Thymus (tissue), 11 donors: Measurements from ENCODE around the gene TTLL13. TPM values are rescaled to one million over a fixed set of nuclear protein-coding genes. Genes with fewer than 3 reads are reported as not detected.

ENCODE experiments used
- DNase-seq, 9 donors: peaks; one replicate each; pipeline ENCODE4 v3.0.0-alpha.2; 2013; ENCODE audit warnings: low spot score in 9 of 9, low read depth in 6 of 9, missing footprints in 1 of 9
- H3K27ac ChIP-seq, 2 donors: one replicate each; pipeline ENCODE4 v1.5.1; 2013; ENCODE audit warnings: control low read depth in 1 of 2, low read depth in 1 of 2, low read length in 1 of 2, mild to moderate bottlenecking in 1 of 2, moderate library complexity in 1 of 2
- H3K27me3 ChIP-seq, 2 donors: one replicate each; pipeline ENCODE4 v1.5.1; 2013; ENCODE audit warnings: low read length in 1 of 2; ENCODE audit not compliant: control insufficient read depth in 2 of 2, insufficient read depth in 1 of 2
- H3K36me3 ChIP-seq, 2 donors: one replicate each; pipeline ENCODE4 v1.5.1; 2013; ENCODE audit warnings: low read length in 1 of 2, mild to moderate bottlenecking in 1 of 2, moderate library complexity in 1 of 2; ENCODE audit not compliant: control insufficient read depth in 2 of 2, insufficient read depth in 2 of 2
- H3K4me1 ChIP-seq, 2 donors: one replicate each; pipeline ENCODE4 v1.5.1; 2013; ENCODE audit warnings: low read length in 2 of 2; ENCODE audit not compliant: control insufficient read depth in 2 of 2, insufficient read depth in 2 of 2
- H3K4me3 ChIP-seq, 2 donors: one replicate each; pipeline ENCODE4 v1.5.1; 2013; ENCODE audit warnings: low read length in 2 of 2, control low read depth in 1 of 2, mild to moderate bottlenecking in 1 of 2
- H3K9me3 ChIP-seq, 2 donors: one replicate each; pipeline ENCODE4 v1.5.1; 2013; ENCODE audit warnings: low read length in 1 of 2, mild to moderate bottlenecking in 1 of 2; ENCODE audit not compliant: control insufficient read depth in 2 of 2, insufficient read depth in 1 of 2
- WGBS: extraction: QIAGEN DNeasy Blood & Tissue Kit; methylation state at CpG from one replicate; pipeline ENCODE4 v1.1.7; 2013; 5-methylcytosine and 5-hydroxymethylcytosine counted together
- polyA plus RNA-seq: library from polyadenylated mRNA; stranded (reverse); fragments of 200-250 nt; gene quantifications from one replicate; pipeline ENCODE4 v1.2.3, GENCODE V29; 2013
- total RNA-seq: library from RNA; stranded (reverse); fragments of 120-200 nt; gene quantifications from one replicate; pipeline ENCODE4 v1.2.4, GENCODE V29; 2013
- donor health status: healthy.

TTLL13 gene
- total and polyA plus RNA-seq, 2 donors = 0.14 to 0.32 TPM

GRCh38 chr15:90213122-90213817 lies 36.1 kb upstream of the TTLL13 start:
- no peak for DNase-seq
- 88% methylated on average over 12 of the region's 12 CpGs for WGBS
- H3K27me3 ChIP-seq = no peaks in the 10 kb centered on the region
- peak overlapping the region; percentile 17 to 55 for H3K27ac ChIP-seq
- no peak overlapping the region for H3K4me3 ChIP-seq
- no peaks in the 10 kb centered on the region for H3K9me3 ChIP-seq
- H3K36me3 ChIP-seq = peaks cover 24 to 27% of the 10 kb centered on the region in 2 donors
- peaks cover 0 to 39% of the 10 kb centered on the region in 2 donors for H3K4me1 ChIP-seq

GRCh38 chr15:90213818-90214204 lies 35.5 kb upstream of the TTLL13 start:
- Histone ChIP-seq H3K9me3 (no peaks in the 10 kb centered on the region), H3K4me3 (no peak overlapping the region), H3K4me1 (peaks cover 0 to 41% of the 10 kb centered on the region in 2 donors), H3K27me3 (no peaks in the 10 kb centered on the region), H3K36me3 (peaks cover 25 to 28% of the 10 kb centered on the region in 2 donors), H3K27ac (no peak overlapping the region)
- DNase-seq = no peak
- 43% methylated on average over 11 of the region's 11 CpGs for WGBS

DNA sequence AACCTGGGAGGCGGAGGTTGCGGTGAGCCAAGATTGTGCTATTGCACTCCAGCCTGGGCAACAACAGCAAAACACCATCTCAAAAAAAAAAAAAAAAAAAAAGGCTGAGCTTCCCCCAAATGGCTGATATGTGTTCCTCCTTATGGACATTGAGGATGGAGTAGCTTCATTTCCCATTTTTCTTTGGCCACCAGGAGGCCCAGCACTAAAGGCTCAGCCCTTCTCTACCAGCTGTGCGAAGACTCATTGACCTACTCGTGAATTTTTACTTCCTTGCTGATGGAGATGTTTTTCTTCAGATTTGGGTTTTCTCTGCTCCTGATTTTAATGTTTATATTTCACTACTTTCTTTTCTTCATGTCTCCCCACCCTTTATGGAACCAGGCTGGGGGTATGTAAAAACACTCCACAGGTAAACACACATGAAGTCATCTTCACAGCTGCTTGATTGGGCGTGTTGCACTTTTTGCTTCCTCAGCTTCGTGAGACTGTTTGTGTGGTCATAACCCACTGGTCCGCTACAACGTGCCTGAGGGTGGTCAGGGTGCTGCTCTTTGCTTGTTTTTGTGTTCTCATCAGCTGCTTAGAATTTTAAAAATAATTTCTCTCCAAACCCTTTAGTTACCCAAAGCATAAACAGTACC lies 34.7 kb upstream of the TTLL13 start:
- H3K27me3 ChIP-seq = no peaks in the 10 kb centered on the region
- H3K36me3 ChIP-seq = peaks cover 21 to 26% of the 10 kb centered on the region in 2 donors
- H3K4me1 ChIP-seq = peaks cover 0 to 49% of the 10 kb centered on the region in 2 donors
- H3K27ac ChIP-seq = no peak overlapping the region
- DNase-seq = no peak
- 91% methylated on average over 8 of the region's 8 CpGs for WGBS
- H3K9me3 ChIP-seq = no peaks in the 10 kb centered on the region
- no peak overlapping the region for H3K4me3 ChIP-seq

DNA sequence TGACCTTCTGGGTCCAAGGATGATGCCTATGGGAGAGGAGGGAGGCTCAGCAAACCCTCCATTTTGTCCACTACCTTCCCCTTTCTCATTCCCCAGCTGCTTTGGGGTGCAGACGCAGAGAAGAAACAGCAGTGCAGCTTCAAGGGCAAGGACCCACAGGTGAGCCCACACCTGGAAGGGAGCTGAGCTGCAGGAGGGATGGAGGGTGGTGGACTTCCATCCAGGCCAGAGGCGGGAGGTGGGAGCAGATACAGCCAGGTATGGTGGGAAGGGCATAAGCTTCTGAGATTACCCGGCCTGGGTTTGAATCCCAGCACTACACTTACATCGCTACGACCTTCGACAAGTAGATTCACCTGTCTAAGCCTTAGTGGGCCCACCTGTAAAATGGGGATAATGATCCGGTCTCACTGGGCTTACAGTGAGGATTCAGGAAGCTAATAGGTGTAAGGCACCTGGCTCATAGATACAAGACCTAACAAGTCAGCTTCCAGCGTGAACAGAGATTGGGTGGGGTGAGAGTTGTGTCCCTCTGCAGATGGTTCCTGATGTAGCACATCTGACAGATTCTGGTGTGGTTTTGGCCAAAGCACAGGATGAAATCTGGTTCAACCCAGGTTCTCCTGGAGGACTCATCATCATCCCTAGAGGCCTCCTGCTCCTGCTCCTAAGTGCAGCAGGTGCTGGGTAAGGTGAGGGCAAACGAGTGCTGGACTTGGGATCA lies 31.5 kb upstream of the TTLL13 start:
- Histone ChIP-seq H3K4me3 (no peak overlapping the region), H3K27ac (peak overlapping the region in 1 of 2 donors; percentile 26), H3K4me1 (peaks cover 0 to 33% of the 10 kb centered on the region in 2 donors), H3K27me3 (no peaks in the 10 kb centered on the region), H3K9me3 (no peaks in the 10 kb centered on the region), H3K36me3 (peaks cover 18 to 30% of the 10 kb centered on the region in 2 donors)
- 98% methylated on average over 9 of the region's 9 CpGs for WGBS
- no peak for DNase-seq

GRCh38 chr15:90219421-90220141 lies 29.8 kb upstream of the TTLL13 start:
- peaks cover 34 to 43% of the 10 kb centered on the region in 2 donors for H3K36me3 ChIP-seq
- WGBS = 65% methylated on average over 17 of the region's 17 CpGs

DNA sequence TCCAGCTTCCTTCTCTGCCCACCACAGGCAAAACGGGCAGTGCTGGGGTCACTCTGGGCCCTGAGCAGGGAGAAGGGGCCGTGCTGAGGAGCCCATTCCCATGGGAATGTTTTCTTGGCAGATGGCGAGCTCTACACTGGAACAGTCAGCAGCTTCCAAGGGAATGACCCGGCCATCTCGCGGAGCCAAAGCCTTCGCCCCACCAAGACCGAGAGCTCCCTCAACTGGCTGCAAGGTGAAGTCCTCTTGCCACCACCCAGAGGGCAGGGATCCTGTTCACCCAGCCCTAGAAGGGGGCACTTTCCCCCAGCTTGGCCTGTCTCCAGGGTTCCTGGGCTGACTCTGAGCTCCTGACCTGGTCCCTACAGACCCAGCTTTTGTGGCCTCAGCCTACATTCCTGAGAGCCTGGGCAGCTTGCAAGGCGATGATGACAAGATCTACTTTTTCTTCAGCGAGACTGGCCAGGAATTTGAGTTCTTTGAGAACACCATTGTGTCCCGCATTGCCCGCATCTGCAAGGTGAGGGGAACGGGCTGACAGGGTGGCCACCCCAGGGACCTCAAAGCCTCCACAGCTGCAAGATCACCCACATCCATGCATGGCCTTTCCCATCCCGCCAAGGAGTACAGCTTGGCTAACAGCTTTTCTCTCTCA lies 28.0 kb upstream of the TTLL13 start:
- WGBS = 85% methylated on average over 14 of the region's 14 CpGs
- Histone ChIP-seq H3K9me3 (no peaks in the 10 kb centered on the region), H3K27ac (no peak overlapping the region), H3K4me3 (no peak overlapping the region), H3K27me3 (no peaks in the 10 kb centered on the region), H3K36me3 (peaks cover 47 to 56% of the 10 kb centered on the region in 2 donors), H3K4me1 (peaks cover 0 to 22% of the 10 kb centered on the region in 2 donors)
- peak in 1 of 9 donors; percentile 43 for DNase-seq

More at GRCh38 chr15:90219421-90220141, 29.8 kb upstream of the TTLL13 start:
- Histone ChIP-seq H3K27me3 (no peaks in the 10 kb centered on the region), H3K9me3 (no peaks in the 10 kb centered on the region), H3K27ac (no peak overlapping the region), H3K4me3 (no peak overlapping the region), H3K4me1 (peaks cover 0 to 22% of the 10 kb centered on the region in 2 donors)
- DNase-seq = peak in 4 of 9 donors; percentile 49 to 79 (median 68)

DNA sequence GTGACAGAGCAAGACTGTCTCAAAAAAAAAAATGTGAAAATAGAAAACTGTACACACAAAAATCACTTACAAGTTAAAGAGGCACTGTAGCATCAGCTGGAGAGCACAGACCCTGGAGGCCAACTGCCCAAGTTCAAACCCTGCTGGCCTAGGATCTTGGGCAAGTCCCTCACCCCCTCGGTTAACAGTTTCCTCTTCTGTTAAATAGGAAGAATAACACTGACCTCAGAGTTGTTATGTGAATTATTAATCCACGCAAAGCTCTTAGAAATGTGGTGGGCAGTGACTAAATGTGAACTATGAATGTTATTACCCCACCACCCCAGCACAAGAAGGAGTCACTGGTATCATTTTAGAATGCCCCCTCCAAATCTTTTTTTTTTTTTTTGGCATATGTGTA lies 26.8 kb upstream of the TTLL13 start:
- H3K27ac ChIP-seq = no peak overlapping the region
- H3K4me3 ChIP-seq = no peak overlapping the region
- no peaks in the 10 kb centered on the region for H3K9me3 ChIP-seq
- no peak for DNase-seq
- no peaks in the 10 kb centered on the region for H3K27me3 ChIP-seq
- peaks cover 48 to 58% of the 10 kb centered on the region in 2 donors for H3K36me3 ChIP-seq
- H3K4me1 ChIP-seq = peaks cover 0 to 18% of the 10 kb centered on the region in 2 donors
- 98% methylated on average over 2 of the region's 2 CpGs for WGBS

- no peak for DNase-seq
- peaks cover 52 to 60% of the 10 kb centered on the region in 2 donors for H3K36me3 ChIP-seq
These were observed 25.8 kb upstream of the TTLL13 start for GRCh38 chr15:90223441-90224165.

More at GRCh38 chr15:90223441-90224165, 25.8 kb upstream of the TTLL13 start:
- H3K27ac ChIP-seq = no peak overlapping the region
- no peaks in the 10 kb centered on the region for H3K27me3 ChIP-seq
- 98% methylated on average over 22 of the region's 22 CpGs for WGBS
- peaks cover 0 to 10% of the 10 kb centered on the region in 2 donors for H3K4me1 ChIP-seq
- no peak overlapping the region for H3K4me3 ChIP-seq
- peaks cover 0 to 4% of the 10 kb centered on the region in 2 donors for H3K9me3 ChIP-seq
